GM23338 (cell line): ENCODE measurements around the gene DHDDS.

Experiments
- CREB1 ChIP-seq: fragments of 250-450 bp; sonication (Bioruptor Pico); IDR thresholded peaks from 2 replicates; pipeline ENCODE4 v1.5.0; 2020; ENCODE audit warnings: low read depth, mild to moderate bottlenecking, moderate library complexity
- CTCF ChIP-seq, 2 experiments: fragments of 200-600 bp in 1 of 2; sonication (generic) in 1 of 2; conservative IDR thresholded peaks; 2 replicates each; pipeline versions ENCODE4 v1.5.1 to v1.6.1; 2016 to 2017; ENCODE audit warnings: antibody characterized with exemption in 2 of 2, low read depth in 2 of 2, mild to moderate bottlenecking in 2 of 2, moderate library complexity in 1 of 2
- ETS1 ChIP-seq: IDR thresholded peaks from 2 replicates; pipeline ENCODE4 v1.6.1; 2016; ENCODE audit warnings: antibody characterized with exemption
- EZH2 ChIP-seq: fragments of 200-600 bp; sonication (generic); IDR thresholded peaks from one replicate; pipeline ENCODE4 v1.8.0; 2017; ENCODE audit warnings: antibody characterized with exemption, mild to moderate bottlenecking, low read depth; ENCODE audit not compliant: unreplicated experiment
- EZH2phosphoT487 ChIP-seq: fragments of 200-600 bp; sonication (generic); IDR thresholded peaks from one replicate; pipeline ENCODE4 v1.8.1; 2018; ENCODE audit warnings: antibody characterized with exemption; ENCODE audit not compliant: unreplicated experiment
- JUNB ChIP-seq: IDR thresholded peaks from one replicate; pipeline ENCODE4 v1.6.1; 2016; ENCODE audit warnings: antibody characterized with exemption; ENCODE audit not compliant: unreplicated experiment
- NANOG ChIP-seq: IDR thresholded peaks from 2 replicates; pipeline ENCODE4 v1.6.1; 2016; ENCODE audit warnings: antibody characterized with exemption, borderline replicate concordance
- POLR2AphosphoS5 ChIP-seq: IDR thresholded peaks from 2 replicates; pipeline ENCODE4 v1.6.1; 2016; ENCODE audit warnings: antibody characterized with exemption, low read depth
- STAT1 ChIP-seq: IDR thresholded peaks from one replicate; pipeline ENCODE4 v1.6.1; 2016; ENCODE audit warnings: antibody characterized with exemption; ENCODE audit not compliant: unreplicated experiment
- ZNF331 ChIP-seq: fragments of 250-450 bp; sonication (Bioruptor Pico); IDR thresholded peaks from 2 replicates; pipeline ENCODE4 v1.5.0; 2020; ENCODE audit warnings: low read depth, mild to moderate bottlenecking, moderate library complexity
- TF ChIP-seq, protein P1 (sequence below): IDR thresholded peaks from one replicate; pipeline ENCODE4 v1.6.1; 2018; ENCODE audit warnings: antibody characterized with exemption; ENCODE audit not compliant: unreplicated experiment

- TF ChIP-seq CTCF (conservative IDR thresholded peaks at IDR 0.05; ENCODE audit: low read depth in 2 of 2) (no peak), ETS1 (no peak), ZNF331 (CRISPR knock-in tag) (no peak), POLR2AphosphoS5 (no peak; the same call in 1 of the 2 replicates), EZH2 (no peak), JUNB (no peak), EZH2phosphoT487 (no peak), NANOG (no peak), STAT1 (no peak), CREB1 (CRISPR knock-in tag) (no peak)
- TF ChIP-seq, protein P1, sequence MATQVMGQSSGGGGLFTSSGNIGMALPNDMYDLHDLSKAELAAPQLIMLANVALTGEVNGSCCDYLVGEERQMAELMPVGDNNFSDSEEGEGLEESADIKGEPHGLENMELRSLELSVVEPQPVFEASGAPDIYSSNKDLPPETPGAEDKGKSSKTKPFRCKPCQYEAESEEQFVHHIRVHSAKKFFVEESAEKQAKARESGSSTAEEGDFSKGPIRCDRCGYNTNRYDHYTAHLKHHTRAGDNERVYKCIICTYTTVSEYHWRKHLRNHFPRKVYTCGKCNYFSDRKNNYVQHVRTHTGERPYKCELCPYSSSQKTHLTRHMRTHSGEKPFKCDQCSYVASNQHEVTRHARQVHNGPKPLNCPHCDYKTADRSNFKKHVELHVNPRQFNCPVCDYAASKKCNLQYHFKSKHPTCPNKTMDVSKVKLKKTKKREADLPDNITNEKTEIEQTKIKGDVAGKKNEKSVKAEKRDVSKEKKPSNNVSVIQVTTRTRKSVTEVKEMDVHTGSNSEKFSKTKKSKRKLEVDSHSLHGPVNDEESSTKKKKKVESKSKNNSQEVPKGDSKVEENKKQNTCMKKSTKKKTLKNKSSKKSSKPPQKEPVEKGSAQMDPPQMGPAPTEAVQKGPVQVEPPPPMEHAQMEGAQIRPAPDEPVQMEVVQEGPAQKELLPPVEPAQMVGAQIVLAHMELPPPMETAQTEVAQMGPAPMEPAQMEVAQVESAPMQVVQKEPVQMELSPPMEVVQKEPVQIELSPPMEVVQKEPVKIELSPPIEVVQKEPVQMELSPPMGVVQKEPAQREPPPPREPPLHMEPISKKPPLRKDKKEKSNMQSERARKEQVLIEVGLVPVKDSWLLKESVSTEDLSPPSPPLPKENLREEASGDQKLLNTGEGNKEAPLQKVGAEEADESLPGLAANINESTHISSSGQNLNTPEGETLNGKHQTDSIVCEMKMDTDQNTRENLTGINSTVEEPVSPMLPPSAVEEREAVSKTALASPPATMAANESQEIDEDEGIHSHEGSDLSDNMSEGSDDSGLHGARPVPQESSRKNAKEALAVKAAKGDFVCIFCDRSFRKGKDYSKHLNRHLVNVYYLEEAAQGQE = no peak
Measured at GRCh38 chr1:26411624-26412074, 20.5 kb upstream of the DHDDS start.
